ENCODE data around the gene ZNF195.
"Not testable (repeated sequence)": the region's sequence is repeated elsewhere in the genome, so short reads cannot be mapped to it uniquely, and the experiment has no call there.

The ZNF195 gene

DNA sequence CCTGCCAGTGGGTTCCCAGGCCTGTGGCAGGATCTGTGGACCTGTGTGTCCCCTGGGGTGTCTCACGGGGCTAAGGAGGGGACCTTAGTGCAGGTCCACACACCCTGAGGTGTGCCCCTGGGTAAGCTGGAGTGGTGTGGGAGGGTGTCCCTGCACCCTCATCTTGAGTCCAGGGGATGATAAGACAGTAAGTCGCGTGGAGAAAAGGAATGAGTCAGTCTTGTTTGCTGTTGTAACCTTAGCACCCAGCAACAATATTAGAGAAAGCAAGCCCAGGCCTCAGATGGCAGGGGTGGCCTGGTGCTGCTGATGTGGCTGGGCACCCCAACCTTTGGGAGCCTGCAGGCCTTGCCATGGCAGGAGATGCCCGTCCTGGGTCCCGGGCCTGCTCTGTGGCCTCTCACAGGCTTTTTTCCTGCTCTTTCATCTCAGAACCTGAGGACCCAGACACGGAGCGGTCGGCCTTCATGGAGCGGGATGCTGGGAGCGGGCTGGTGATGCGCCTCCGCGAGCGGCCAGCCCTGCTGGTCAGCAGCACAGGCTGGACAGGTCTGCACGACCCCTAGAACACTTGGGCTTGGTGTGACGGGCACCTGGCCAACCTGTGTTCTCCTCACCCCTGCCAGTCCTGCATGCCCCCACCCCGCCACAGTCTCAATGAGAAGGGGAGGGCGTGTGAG is 23.4 kb upstream of the ZNF195 start:
- not testable (repeated sequence) for DNase-seq

- DNase-seq: not testable (repeated sequence)
Observed at GRCh38 chr11:3401052-3401451, 22.1 kb upstream of the ZNF195 start.

- DNase-seq: not testable (repeated sequence)
Observed at GRCh38 chr11:3398509-3398908, 19.6 kb upstream of the ZNF195 start.

- DNase-seq: not testable (repeated sequence)
Observed at GRCh38 chr11:3398106-3398505, 19.2 kb upstream of the ZNF195 start.

DNA sequence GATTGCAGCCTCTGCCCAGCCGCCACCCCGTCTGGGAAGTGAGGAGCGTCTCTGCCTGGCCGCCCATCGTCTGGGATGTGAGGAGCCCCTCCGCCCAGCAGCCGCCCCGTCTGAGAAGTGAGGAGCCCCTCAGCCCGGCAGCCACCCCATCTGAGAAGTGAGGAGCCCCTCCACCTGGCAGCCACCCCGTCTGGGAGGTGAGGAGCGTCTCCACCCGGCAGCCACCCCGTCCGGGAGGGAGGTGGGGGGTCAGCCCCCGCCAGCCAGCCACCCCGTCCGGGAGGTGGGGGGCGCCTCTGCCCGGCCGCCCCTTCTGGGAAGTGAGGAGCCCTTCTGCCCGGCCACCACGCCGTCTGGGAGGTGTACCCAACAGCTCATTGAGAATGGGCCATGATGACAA is 18.3 kb upstream of the ZNF195 start:
- not testable (repeated sequence) for DNase-seq

DNA sequence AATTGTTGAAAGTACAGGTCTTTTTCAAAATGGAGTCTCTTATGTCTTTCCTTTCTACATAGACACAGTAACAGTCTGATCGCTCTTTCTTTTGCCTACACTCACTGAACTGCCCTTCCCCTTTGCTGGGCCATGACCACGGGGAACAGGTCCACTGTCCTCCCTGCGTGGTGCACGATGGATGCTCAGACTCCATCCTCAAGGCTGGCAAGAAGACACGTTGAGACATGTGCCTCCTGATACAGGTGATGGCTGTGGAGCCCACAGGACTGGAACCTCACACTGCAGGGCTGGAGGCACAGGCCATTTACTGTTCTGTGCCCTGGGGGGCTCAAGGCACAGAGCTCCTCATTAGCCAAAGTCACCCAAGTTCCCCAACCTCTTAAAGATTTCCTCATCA is 16.5 kb upstream of the ZNF195 start:
- DNase-seq: not testable (repeated sequence)

DNA sequence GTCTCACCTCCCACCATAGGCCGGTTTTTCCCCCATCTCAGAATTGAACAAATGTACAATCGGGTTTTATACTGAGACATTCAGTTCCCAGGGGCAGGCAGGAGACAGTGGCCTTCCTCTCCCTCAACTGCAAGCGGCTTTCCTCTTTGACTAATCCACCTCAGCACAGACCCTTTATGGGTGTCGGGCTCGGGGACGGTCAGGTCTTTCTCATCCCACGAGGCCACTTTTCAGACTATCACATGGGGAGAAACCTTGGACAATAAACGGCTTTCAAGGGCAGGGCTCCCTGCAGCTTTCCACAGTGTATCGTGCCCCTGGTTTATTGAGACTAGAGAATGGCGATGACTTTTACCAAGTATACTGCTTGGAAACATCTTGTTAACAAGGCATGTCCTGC is 16.0 kb upstream of the ZNF195 start:
- not testable (repeated sequence) for DNase-seq

GRCh38 chr11:3393450-3393849 is 14.5 kb upstream of the ZNF195 start:
- DNase-seq: not testable (repeated sequence)

- no peak for DNase-seq
Observed at GRCh38 chr11:3382613-3383285, 3.8 kb upstream of the ZNF195 start.

DNA sequence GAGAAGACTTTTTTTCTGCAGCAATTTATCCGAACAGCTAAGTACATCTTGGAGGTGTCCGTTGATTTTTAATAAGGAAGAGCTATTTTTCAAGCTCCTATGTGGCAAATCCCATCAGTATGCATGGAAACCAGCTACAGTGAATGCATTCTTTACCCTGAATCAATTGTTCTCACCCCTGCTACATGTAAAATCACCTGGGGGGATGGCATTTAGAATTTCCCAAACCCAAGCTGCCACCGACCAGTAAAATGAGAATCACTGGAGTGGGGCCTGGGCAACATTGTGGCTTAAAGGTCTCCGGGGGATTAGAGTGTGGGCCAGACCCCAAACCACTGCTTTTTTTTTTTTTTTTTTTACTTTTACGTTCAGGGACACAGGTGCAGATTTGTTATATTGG is 2.8 kb upstream of the ZNF195 start:
- no peak for DNase-seq

DNA sequence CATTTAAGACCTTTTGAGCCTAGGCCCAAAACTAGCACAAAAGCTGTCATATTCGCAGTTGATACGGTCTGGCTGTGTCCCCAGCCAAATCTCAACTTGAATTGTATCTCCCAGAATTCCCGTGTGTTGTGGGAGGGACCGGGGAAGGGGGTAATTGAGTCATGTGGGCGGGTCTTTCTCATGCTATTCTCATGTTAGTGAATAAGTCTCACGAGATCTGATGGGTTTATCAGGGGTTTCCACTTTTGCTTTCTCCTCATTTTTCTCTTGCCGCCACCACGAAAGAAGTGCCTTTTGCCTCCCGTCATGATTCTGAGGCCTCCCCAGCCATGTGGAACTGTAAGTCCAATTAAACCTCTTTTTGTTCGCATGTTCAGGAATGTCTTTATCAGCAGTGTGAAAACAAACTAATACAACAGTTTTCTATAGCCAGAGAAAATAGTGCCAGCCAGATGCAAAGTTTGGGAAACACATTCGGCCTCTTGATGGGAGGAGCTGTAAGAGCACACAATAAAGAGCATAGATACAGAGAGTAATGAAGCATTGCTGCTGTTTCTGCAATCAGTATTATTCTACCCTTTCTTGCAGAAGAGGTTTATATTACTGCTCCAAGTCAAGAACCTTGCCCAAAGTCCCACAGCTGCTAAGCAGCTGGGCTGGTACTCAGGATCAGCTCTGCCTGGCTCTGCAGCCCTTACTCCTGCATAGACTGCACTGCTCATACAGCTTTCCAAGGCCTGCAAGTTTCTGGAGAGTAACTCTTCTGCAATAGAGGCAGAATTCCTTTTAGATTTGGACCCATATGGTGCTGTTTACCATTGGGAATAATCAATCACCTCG is 2.0 kb upstream of the ZNF195 start:
- DNase-seq: no peak

GRCh38 chr11:3375552-3375951 is 3.4 kb downstream of the ZNF195 start:
- no peak for DNase-seq

DNA sequence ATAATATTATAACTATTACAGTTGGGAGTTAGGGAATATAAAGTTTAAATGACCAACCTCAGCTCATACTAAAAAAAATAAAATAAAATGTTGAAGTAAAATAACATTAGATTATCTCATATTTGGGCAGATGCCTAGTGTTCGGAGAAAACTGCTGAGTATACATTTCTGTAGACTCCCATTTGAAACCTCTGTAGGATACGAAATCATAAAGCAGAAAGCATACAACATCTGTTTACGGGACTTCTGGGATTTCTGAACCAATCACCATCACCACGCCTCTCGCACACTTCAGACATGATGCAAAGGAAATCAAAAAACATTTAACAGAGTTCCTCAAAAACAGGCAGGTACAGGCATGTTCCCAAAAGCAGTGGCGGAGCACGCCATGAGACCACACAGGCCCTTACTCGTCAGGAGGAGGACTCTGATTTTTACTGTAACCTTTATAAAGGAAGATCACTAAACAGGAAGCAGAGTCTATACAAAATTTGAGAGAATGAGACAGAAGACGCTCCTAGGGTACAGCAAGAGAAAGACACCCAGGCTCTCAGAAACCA is 8.6 kb downstream of the ZNF195 start:
- no peak for DNase-seq

- no peak for DNase-seq
Observed at GRCh38 chr11:3369366-3369765, 9.6 kb downstream of the ZNF195 start.

GRCh38 chr11:3368199-3368598 is 10.7 kb downstream of the ZNF195 start:
- DNase-seq: no peak

DNA sequence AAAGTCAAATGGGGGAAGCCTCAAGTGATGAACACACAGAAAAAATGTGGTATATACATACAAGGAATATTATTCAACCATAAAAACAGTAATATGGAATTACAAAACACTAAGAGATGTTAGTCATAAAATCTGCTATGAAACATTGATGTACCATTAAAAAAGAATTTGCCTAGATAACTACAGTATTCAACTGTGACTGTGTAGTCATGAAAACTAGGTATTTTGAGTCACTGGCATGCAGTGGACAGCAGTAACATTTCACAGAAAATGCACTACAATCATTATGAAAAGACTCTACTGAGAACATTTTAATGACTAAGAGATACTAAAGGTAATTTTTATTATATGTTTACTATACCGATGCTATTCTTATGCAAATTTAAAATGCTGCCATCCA is 11.7 kb downstream of the ZNF195 start:
- DNase-seq: no peak

GRCh38 chr11:3359092-3359824 is 19.7 kb downstream of the ZNF195 start:
- no peak for DNase-seq

DNA sequence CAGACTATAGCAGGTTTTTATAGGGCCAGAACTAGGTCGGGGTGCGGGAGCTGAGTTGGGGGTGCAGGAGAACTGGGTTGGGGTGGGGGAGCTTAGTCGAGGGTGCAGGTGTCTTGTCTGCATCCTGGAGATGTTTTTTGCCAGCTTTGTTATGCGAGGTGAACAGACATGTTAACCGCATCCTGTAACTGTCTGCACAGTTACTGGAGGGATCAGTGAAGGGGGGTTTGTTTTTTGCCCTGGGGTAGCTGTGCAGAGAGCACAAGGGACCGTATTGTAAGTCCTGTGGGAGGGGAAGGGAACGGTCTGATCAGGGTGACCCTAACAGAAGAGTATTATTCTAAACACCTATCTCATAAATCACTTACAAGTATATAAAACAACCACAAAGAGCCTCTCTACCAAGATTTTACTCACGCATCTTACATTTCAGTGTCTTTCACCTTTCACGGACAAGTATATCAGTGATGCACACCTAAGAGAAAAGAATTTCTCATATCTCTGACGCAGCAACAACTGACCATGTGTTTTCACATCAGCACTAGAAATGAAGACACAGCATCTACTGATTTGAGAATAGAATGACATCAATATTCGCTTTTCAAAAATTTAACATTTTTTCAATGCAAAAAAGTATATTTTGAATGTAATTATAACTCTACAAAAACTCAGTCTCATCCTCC is 20.8 kb downstream of the ZNF195 start:
- no peak for DNase-seq

- no peak for DNase-seq
Observed at GRCh38 chr11:3357302-3357701, 21.6 kb downstream of the ZNF195 start.

DNA sequence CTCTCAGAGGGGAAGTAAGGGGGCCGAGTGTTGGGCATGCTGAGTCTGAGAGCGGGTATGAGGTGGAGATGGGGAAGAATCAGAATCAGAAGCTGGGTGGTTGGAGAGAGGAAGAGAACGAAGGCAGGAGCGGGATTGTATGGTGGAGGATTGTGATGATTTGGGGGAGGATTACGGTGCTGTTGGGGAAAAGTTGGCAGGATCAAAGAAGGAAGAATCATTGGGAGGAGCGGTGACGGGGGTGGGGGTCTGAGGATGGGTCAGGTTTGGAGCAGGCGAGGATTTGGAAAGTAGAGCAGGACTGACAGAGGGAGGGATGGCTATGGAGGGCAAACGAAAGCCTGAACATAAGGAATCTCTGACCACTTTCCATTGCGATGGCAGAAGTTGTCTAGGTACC is 22.1 kb downstream of the ZNF195 start:
- DNase-seq: no peak

- DNase-seq: no peak
Observed at GRCh38 chr11:3353066-3353465, 25.9 kb downstream of the ZNF195 start.

- no peak for DNase-seq
Observed at GRCh38 chr11:3347127-3347526, 31.8 kb downstream of the ZNF195 start.
